PC-3 (cell line): ENCODE measurements around the gene CEP70.

ENCODE experiments used
- EZH2 ChIP-seq: fragments of 300-600 bp; sonication (generic); IDR thresholded peaks from one replicate; pipeline ENCODE4 v1.6.1; 2017; ENCODE audit warnings: antibody characterized with exemption, mild to moderate bottlenecking, low read length; ENCODE audit not compliant: unreplicated experiment
- EZH2phosphoT487 ChIP-seq: fragments of 300-600 bp; sonication (generic); IDR thresholded peaks from 2 replicates; pipeline ENCODE4 v1.6.1; 2018; ENCODE audit warnings: mild to moderate bottlenecking, antibody characterized with exemption, low read length, borderline replicate concordance
- TF ChIP-seq, protein P1 (sequence below): fragments of 300-600 bp; sonication (generic); conservative IDR thresholded peaks from 2 replicates; pipeline ENCODE4 v1.5.1; 2017; ENCODE audit warnings: antibody characterized with exemption, low read depth, mild to moderate bottlenecking, low read length

DNA sequence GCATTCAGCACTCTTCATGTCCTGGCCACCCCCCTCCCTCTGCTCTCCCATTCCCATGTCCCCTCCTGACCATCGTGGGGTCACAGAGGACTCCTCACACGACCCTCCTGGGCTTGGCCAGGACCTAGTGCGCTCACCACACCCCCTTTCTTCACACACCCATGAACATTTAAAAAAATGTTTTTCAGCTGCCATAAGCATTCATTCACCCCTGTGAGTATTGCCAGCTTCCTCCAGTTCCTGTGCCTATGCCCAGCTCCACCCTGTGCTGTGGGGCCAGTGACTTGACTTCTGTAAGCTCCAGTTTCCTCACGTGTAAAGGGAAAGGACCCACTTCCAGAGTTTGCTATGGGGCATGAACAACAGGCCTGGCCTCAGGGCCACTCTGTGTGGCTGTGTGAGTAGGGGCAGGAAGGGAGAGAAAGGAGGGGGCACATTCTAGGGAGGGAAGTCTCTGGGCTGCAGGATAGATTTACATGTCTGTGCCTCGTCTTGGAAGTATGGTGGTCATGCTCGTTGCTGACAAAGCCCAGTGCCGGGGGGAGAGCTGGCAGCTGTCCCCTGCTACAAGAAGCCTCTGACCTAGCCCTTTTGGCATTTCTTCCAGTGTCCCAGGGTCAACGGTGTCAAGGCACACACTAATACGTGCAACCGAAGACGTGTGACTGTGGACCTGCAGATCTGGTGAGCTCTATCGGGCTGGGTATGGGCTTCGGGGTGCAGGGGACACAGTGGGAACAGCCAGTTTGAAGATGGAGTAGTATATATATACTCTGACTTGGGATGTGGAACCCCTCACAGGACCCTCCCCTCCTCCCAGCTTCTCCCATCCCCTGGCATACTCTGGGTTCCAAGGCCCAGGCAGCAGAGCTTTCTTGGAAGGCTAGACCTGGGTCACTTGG, 136.8 kb downstream of the CEP70 start:
- TF ChIP-seq EZH2 = no peak
- TF ChIP-seq, protein P1, sequence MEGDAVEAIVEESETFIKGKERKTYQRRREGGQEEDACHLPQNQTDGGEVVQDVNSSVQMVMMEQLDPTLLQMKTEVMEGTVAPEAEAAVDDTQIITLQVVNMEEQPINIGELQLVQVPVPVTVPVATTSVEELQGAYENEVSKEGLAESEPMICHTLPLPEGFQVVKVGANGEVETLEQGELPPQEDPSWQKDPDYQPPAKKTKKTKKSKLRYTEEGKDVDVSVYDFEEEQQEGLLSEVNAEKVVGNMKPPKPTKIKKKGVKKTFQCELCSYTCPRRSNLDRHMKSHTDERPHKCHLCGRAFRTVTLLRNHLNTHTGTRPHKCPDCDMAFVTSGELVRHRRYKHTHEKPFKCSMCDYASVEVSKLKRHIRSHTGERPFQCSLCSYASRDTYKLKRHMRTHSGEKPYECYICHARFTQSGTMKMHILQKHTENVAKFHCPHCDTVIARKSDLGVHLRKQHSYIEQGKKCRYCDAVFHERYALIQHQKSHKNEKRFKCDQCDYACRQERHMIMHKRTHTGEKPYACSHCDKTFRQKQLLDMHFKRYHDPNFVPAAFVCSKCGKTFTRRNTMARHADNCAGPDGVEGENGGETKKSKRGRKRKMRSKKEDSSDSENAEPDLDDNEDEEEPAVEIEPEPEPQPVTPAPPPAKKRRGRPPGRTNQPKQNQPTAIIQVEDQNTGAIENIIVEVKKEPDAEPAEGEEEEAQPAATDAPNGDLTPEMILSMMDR = no peak
- TF ChIP-seq EZH2phosphoT487 = no peak
